HG03045 (cell line): ENCODE data around the gene MS4A5.
"Not testable (repeated sequence)": the region's sequence is repeated elsewhere in the genome, so short reads cannot be mapped to it uniquely, and the experiment has no call there.

ENCODE experiments used
- ATAC-seq: cut with Tn5 transposase; IDR thresholded peaks from one replicate; pipeline ENCODE4 v1.9.1; 2021; ENCODE audit warnings: mild to moderate bottlenecking, moderate library complexity; ENCODE audit not compliant: unreplicated experiment

The MS4A5 gene

GRCh38 chr11:60429272-60429671 is at the start of gene MS4A5:
Gene MS4A5 (plus strand): TSS chr11:60429572. CDS start chr11:60429675, 103 bp downstream.
- no peak for ATAC-seq

GRCh38 chr11:60389279-60389910 is 40.0 kb upstream of the MS4A5 start:
- ATAC-seq, result peak; percentile 86

GRCh38 chr11:60390419-60390818 is 39.0 kb upstream of the MS4A5 start:
- no peak for ATAC-seq

GRCh38 chr11:60392361-60392760 is 37.0 kb upstream of the MS4A5 start:
- ATAC-seq, result no peak

GRCh38 chr11:60393016-60393415 is 36.4 kb upstream of the MS4A5 start:
- ATAC-seq, result no peak

GRCh38 chr11:60394666-60395380 is 34.5 kb upstream of the MS4A5 start:
- ATAC-seq, result no peak

- no peak for ATAC-seq
Observed at GRCh38 chr11:60396382-60396781, 33.0 kb upstream of the MS4A5 start, which contains the start of gene MS4A14. Gene MS4A14 (plus strand): TSS chr11:60396459. CDS start chr11:60396579, 120 bp downstream.

GRCh38 chr11:60396799-60397198 is 32.6 kb upstream of the MS4A5 start:
- ATAC-seq, result no peak

DNA sequence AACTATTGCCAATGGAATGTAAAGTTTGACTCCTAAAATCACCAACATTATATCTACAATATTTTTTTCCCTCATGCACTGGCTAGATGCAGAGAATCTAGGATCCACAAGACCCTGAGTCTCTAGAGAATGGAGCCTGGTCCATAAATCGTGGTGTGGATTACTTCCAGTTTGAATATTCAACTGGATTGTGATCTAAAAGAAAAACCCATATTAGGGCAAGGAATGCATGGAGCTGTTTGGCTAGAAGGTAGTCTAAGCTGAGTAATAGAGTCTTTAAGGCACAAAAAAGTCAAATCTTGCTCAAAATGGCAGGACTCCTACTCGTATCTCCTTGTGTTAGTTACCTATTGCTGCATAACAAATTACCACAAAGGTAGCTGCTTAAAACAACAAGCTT is 9.4 kb upstream of the MS4A5 start:
- no peak for ATAC-seq

DNA sequence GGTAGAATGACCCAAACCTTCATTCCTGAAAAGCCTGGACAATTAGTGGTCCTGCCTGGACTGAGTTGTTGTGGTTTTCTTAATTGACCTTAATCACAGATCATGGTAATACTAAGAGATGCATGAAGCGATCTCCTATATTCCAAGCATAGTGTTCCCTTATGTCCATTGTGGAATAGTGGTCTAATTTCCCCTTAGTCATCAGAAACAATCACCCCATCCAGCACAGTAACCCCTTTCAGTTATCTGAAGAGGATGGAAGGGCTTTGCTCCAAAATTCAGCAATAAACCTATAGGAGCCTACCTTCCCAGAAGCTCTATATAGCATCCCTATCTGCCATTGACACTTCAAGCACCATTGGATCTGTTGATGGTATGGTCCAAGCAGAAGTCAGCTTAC is 6.8 kb upstream of the MS4A5 start:
- ATAC-seq, result no peak

GRCh38 chr11:60428517-60428916 is 855 bp upstream of the MS4A5 start:
- no peak for ATAC-seq

DNA sequence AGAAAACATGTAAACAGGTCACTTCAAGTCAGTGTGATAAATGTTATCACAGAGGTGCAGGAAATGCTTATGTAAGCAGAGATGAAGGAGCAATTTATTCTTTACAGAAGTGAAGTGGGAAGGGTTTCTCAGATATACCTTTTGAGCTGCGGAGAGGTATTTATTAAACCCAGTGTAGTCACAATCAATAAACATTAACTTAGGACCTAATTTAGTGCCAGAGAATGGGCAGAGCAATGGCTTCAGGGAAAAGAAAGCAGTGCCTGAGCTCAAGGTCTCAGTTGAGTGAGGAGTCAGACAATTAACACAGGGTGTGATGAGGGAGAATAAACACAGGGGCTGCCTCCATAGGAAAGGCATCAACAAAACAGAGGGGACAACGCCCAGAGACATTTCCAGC is 1.9 kb downstream of the MS4A5 start:
- ATAC-seq, result no peak

DNA sequence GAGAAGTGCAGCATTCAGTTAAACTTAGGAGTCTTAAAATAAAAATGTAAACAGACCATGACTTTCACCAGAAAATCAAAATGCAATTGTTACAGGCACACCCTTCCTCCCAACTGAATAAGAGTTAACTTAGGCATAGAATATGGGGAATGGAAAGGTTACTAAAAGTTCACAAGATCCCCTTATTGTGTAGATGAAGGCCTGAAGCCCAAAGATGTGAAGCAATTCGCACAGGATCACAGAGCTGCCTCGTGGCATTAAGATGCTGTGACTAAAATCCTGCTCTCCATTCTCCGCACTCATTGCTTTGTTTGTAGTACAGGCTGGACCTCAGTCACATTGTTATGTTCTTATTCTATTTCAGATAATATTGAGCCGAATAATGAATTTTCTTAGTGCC is 4.0 kb downstream of the MS4A5 start:
- no peak for ATAC-seq

DNA sequence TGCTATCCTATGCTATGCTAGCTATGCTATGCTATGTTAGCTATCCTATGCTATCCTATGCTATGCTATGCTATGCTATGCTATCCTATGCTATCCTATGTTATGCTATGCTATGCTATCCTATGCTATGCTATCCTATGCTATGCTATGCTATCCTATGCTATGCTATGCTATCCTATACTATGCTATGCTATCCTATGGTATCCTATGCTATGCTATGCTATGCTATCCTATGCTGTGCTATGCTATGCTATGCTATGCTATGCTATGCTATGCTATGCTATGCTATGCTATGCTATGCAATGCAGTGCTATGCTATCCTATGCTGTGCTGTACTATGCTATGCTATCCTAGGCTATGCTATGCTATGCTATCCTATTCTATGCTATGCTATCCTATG is 17.7 kb downstream of the MS4A5 start:
- no peak for ATAC-seq

GRCh38 chr11:60447846-60448245 is 18.5 kb downstream of the MS4A5 start:
- no peak for ATAC-seq

GRCh38 chr11:60451185-60451584 is 21.8 kb downstream of the MS4A5 start:
- not testable (repeated sequence) for ATAC-seq

DNA sequence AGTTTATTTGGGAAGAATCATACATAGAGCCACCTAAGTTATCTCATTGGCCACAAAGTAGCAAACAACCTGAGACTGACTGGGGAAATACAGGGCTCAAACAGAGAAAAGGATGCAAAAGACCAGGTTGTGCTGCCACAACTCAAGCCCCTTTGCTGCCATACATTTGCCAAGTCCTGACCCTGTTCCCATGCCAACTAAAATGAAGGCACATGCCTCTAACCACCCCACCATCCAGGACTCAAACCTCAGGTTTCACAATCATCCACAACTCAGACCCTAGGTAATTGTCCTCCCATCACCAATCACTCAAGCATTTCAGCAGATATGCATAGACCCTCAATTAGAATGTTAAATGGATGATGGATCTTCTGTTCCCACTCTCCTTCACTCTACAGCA is 24.8 kb downstream of the MS4A5 start:
- ATAC-seq, result no peak

GRCh38 chr11:60455531-60456042 is 26.2 kb downstream of the MS4A5 start, which contains the start of gene MS4A1:
Gene MS4A1 (plus strand): TSS chr11:60455847. CDS start chr11:60462375, 6,528 bp downstream.
- ATAC-seq, result peak; percentile 79

DNA sequence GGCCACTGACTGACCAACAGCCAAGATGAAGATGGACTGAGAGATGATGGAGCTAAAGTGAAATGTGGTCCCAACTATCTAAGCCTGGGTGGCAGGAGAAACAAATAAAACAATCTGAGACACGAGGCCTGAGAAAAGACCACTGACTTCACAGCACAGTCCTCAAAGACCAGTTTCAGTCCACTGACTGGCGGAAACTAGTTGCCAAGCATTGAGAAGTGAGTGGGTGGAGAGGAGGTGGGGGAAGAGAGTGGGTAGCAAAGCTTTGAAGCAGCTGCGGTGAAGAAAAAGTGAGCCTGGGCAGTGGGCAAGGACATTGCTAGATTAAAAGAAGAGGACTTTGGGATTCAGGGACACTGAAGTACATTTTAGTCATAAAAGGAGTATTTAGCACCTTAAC is 28.2 kb downstream of the MS4A5 start:
- peak; percentile 52 for ATAC-seq

- ATAC-seq, result no peak
Observed at GRCh38 chr11:60459345-60459744, 30.0 kb downstream of the MS4A5 start.

GRCh38 chr11:60468829-60469228 is 39.5 kb downstream of the MS4A5 start:
- no peak for ATAC-seq

DNA sequence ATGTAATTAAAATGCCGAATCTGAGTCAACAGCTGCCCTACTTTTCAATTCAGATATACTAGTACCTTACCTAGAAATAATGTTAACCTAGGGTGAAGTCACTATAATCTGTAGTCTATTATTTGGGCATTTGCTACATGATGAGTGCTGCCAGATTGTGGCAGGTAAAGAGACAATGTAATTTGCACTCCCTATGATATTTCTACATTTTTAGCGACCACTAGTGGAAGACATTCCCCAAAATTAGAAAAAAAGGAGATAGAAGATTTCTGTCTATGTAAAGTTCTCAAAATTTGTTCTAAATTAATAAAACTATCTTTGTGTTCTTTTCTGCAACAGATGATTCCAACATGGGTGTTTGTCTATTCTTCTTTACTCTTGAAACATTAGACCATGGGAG is 40.4 kb downstream of the MS4A5 start:
- ATAC-seq, result no peak
